ENCODE measurements around the gene MORN1. TPM values are rescaled to one million over a fixed set of nuclear protein-coding genes. Genes with fewer than 3 reads are reported as not detected.

Gene MORN1
- total and polyA plus RNA-seq, 10 donors: 1.9 to 13.5 (median 6.9) TPM

GRCh38 chr1:2358072-2358471 is 33.3 kb downstream of the MORN1 start:
- intact Hi-C loops (cut with DNase I; ENCODE audit: low total_unique reads): no loop called here
- H3K27ac ChIP-seq: no peak overlapping the region
- peaks cover 0 to 5% (median 0%) of the 10 kb centered on the region in 6 donors for H3K36me3 ChIP-seq
- TF ChIP-seq POLR2A (IDR thresholded peaks at IDR 0.05) (no peak), CTCF (IDR thresholded peaks at IDR 0.05 in 8 of 11, conservative IDR thresholded peaks at IDR 0.05 in 3 of 11) (no peak), POLR2AphosphoS5 (IDR thresholded peaks at IDR 0.05) (no peak)
- 89 to 92% (median 91%) methylated on average over 9 to 13 of the region's 13 CpGs for WGBS, 5 donors
- H3K4me3 ChIP-seq: no peak overlapping the region
- DNase-seq: peak; percentile 39
- H3K9me3 ChIP-seq: peaks cover 0 to 2% (median 0%) of the 10 kb centered on the region in 8 donors
- H3K4me1 ChIP-seq: no peaks in the 10 kb centered on the region
- H3K27me3 ChIP-seq (replicated peaks in 1 of 7): no peaks in the 10 kb centered on the region

DNA sequence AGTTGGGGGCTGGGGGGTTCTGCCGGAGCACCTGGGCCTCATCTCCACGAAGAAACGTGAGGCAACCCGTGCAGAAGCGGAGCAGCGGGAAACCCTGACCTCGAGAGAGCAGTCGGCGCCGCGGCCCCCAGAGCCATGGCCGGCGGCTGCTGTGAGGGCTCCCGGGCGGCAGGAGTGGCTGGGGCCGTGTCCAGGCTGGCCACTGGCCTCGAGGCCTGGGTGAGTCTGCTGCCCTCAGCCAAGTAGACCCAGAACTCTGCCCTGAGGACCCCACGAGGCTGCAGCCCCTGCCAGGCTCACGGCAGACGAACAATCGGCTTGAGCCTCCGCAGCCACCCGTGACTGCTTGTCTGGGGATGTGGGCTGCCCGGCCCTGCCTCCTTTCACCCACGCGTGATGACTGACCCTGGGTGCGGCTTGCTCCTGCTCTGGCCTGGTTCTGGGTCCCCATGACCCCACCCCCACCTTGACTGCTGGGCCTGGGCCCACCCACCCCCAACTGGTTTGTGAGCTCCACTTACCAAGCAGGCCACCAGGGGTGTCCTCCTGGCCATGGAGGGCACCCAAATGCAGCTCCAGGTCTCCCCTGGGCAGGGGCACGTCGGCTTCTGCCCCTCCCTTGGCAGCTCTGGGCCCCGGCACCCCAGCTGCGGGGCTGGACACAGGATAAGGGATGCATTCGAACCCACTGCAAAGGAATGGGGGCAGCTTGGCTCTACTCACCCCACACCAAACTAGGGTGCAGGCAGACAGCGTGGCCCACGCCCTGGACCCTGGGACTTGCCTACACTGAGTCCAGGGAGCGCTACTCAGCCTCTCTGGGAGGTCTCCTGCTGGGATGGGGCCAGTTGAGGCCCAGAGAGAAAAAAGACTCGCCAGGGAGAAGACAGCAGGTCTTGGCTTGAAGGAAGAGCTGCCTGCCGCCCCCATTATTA is 34.2 kb downstream of the MORN1 start:
- intact Hi-C loops (cut with DNase I; ENCODE audit: low total_unique reads): no loop called here
- peak; percentile 57 for DNase-seq
- H3K4me3 ChIP-seq: no peak overlapping the region

DNA sequence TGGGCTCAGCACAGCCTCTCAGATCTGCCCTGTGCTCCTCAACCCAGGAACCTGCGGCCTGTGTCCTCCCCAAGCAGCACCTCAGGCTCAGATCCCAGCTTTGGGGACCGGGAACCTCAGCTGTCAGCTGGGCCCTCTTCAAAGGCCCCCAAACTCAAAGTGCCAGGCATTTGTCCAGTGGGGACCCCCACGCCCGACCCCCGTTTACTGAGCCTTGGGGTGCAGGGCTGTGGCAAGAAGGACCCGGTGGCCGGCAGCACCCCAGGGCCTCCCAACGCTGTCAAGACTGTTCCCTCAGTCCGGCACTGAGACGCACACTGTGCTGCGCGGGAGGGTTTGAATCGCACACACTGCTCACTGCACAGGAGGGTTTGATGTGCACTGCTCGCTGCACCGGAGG is 35.0 kb downstream of the MORN1 start:
- no peak overlapping the region for H3K27ac ChIP-seq
- intact Hi-C loops (cut with DNase I; ENCODE audit: low total_unique reads): no loop called here
- peak; percentile 32 for DNase-seq
- TF ChIP-seq POLR2AphosphoS5 (IDR thresholded peaks at IDR 0.05) (no peak), POLR2A (IDR thresholded peaks at IDR 0.05) (no peak), CTCF (IDR thresholded peaks at IDR 0.05 in 8 of 11, conservative IDR thresholded peaks at IDR 0.05 in 3 of 11) (no peak)
- no peak overlapping the region for H3K4me3 ChIP-seq
- H3K27me3 ChIP-seq (replicated peaks in 1 of 7): no peaks in the 10 kb centered on the region
- 94 to 100% (median 94%) methylated on average over 4 to 15 of the region's 15 CpGs for WGBS, 5 donors
- H3K9me3 ChIP-seq: no peaks in the 10 kb centered on the region
- no peaks in the 10 kb centered on the region for H3K4me1 ChIP-seq
- H3K36me3 ChIP-seq: peaks cover 0 to 5% (median 0%) of the 10 kb centered on the region in 6 donors

More for the DNA sequence above, 34.2 kb downstream of the MORN1 start:
- no peaks in the 10 kb centered on the region for H3K9me3 ChIP-seq
- 86 to 90% (median 88%) methylated on average over 22 to 37 of the region's 37 CpGs for WGBS, 5 donors
- no peaks in the 10 kb centered on the region for H3K27me3 ChIP-seq (replicated peaks in 1 of 7)
- no peak overlapping the region for H3K27ac ChIP-seq
- TF ChIP-seq POLR2A (IDR thresholded peaks at IDR 0.05) (no peak), CTCF (IDR thresholded peaks at IDR 0.05 in 8 of 11, conservative IDR thresholded peaks at IDR 0.05 in 3 of 11) (no peak), POLR2AphosphoS5 (IDR thresholded peaks at IDR 0.05) (no peak)
- peaks cover 0 to 5% (median 0%) of the 10 kb centered on the region in 6 donors for H3K36me3 ChIP-seq
- no peaks in the 10 kb centered on the region for H3K4me1 ChIP-seq
